Measurements from ENCODE around the gene PIEZO2.

PIEZO2 gene

DNA sequence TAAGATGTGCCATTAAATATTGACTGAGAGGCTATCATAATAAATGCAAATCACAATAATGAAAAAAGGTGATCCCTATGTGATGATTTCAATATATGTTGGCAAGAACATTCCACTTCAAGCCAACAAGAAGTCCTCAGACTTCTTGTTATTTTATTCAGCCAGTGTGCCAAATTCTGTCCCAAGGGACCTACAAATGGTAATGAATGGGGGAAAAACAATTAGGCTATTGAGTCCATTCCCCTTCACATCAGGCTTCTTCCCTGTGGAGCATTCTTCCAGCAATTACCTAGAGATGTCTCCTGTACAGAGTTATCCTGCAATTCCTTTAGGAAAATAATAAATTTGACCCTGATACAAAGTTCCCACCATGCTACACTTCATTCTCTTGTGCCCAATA lies 144.4 kb downstream of the PIEZO2 start:
- no peaks in the 10 kb centered on the region for H3K36me3 ChIP-seq (replicated peaks)
- H3K9me3 ChIP-seq: no peaks in the 10 kb centered on the region; the same call in 1 of the 2 replicates
- no peak for DNase-seq (ENCODE audit: low spot score in 2 of 2)
- no peak overlapping the region for H3K4me3 ChIP-seq
- H3K27me3 ChIP-seq (ENCODE audit: low read depth): no peaks in the 10 kb centered on the region
- in situ Hi-C loops (cut with MboI; ENCODE audit: low sequenced_read_pairs): no loop called here
- H3K4me1 ChIP-seq: no peaks in the 10 kb centered on the region

DNA sequence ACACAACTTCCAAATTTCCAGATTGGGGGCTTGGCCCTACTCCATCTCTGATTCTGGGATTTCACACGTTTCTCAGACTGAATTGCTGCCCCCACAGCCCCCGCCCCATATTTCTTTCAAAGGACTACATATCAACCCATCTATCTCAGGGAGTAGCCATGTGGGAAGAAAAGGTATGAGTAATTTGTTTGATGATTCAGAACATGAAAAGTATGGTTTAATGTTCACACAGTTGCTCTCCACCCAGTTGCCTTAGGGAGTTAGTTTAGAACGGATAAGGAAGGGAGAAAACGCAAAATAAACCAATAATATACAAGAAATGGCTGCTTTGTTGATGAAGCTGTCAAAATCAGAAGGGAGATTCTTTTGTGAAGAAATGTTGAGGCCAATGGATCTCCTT lies 145.1 kb downstream of the PIEZO2 start:
- H3K4me1 ChIP-seq: no peaks in the 10 kb centered on the region
- H3K27me3 ChIP-seq (ENCODE audit: low read depth): no peaks in the 10 kb centered on the region
- H3K36me3 ChIP-seq (replicated peaks): no peaks in the 10 kb centered on the region
- in situ Hi-C loops (cut with MboI; ENCODE audit: low sequenced_read_pairs): no loop called here
- no peak overlapping the region for H3K4me3 ChIP-seq
- DNase-seq (ENCODE audit: low spot score in 2 of 2): no peak
- no peaks in the 10 kb centered on the region; the same call in 1 of the 2 replicates for H3K9me3 ChIP-seq

DNA sequence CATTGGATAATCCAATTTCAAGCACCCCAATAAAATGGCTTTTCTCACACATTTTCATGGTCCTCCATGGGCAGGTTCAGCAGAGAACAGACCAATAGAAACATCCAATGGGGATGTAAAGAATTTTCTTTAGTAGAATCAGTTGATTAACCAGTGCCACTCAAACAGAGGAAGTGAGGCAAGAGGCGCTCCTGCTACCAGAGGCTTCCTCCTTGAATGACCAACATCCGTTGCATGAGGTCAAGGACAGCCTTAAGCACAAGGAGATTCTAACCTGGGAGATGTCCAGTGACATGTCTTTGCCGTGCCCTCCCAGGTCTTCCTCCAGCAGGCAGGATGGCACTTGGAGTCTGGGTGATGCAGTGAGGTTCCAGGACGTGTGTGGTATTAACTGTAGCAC lies 146.6 kb downstream of the PIEZO2 start:
- H3K9me3 ChIP-seq: no peaks in the 10 kb centered on the region; the same call in 1 of the 2 replicates
- in situ Hi-C loops (cut with MboI; ENCODE audit: low sequenced_read_pairs): no loop called here
- no peaks in the 10 kb centered on the region for H3K27me3 ChIP-seq (ENCODE audit: low read depth)
- no peak for DNase-seq (ENCODE audit: low spot score in 2 of 2)
- H3K4me3 ChIP-seq: no peak overlapping the region
- no peaks in the 10 kb centered on the region for H3K36me3 ChIP-seq (replicated peaks)
- no peaks in the 10 kb centered on the region for H3K4me1 ChIP-seq

DNA sequence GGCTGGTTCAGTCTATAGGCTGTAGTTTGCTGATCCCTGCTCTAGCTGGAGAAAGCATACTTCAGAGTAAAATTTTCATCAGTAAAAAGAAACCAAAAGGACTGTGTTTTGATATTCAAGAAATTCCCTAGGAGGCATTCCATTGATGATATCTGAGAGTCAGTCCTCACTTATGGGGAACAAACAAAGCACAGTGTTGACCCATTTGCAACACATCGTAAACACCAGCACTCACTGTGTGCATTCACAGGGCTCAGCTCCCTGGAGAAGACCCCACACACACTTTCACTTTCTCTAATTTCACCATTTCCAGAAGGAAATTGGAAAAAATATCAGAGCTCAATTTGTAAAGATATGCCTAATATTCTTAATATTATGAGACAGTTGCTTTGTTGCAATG lies 147.1 kb downstream of the PIEZO2 start:
- in situ Hi-C loops (cut with MboI; ENCODE audit: low sequenced_read_pairs): no loop called here
- no peak overlapping the region for H3K4me3 ChIP-seq
- H3K9me3 ChIP-seq: peaks cover 2% of the 10 kb centered on the region; the same call in 1 of the 2 replicates
- no peak for DNase-seq (ENCODE audit: low spot score in 2 of 2)
- H3K36me3 ChIP-seq (replicated peaks): no peaks in the 10 kb centered on the region
- no peaks in the 10 kb centered on the region for H3K4me1 ChIP-seq
- H3K27me3 ChIP-seq (ENCODE audit: low read depth): no peaks in the 10 kb centered on the region

DNA sequence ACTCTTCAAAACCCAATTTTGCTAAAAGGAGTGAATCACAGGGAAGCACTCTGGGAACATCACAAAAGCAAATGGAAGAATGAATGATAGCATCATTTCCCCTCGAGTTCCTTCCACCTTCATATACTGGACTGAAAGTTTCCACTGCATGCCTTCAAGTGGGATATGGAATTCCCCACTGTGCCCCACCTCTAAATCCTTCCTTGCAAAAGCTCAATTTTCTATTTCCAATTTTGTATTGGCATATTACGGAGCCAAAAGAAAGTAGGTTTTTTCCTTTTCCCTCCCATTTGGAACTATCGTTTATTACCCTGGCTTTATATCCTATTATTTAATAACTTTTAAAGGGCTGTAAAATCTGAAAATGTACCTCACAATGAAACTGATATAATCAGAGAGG lies 149.3 kb downstream of the PIEZO2 start:
- Histone ChIP-seq H3K36me3 (replicated peaks) (no peaks in the 10 kb centered on the region), H3K4me3 (no peak overlapping the region), H3K27me3 (ENCODE audit: low read depth) (no peaks in the 10 kb centered on the region), H3K9me3 (0 out of 2 replicates have a peak, but pooled peaks cover 2% of the 10 kb centered on the region), H3K4me1 (no peaks in the 10 kb centered on the region)
- in situ Hi-C loops (cut with MboI; ENCODE audit: low sequenced_read_pairs): no loop called here
- DNase-seq (ENCODE audit: low spot score in 2 of 2): no peak

DNA sequence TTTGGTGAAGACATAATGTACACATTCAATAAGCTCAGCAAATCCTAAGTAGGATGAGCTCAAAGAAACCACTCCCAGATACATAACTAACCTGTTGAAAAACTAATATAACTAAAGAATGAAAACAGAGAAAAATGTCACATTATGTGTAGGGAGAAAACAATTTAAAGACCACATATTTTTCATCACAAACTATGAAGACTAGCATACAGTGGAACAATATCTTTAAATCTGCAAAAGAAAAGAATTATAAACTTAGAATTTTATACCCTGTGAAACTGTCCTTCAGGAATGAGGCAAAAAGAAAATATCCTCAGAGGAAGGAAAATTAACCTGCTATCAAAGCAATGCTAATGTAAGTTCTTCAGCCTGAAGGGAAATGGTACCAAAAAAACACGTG lies 151.5 kb downstream of the PIEZO2 start:
- no peak for DNase-seq (ENCODE audit: low spot score in 2 of 2)
- in situ Hi-C loops (cut with MboI; ENCODE audit: low sequenced_read_pairs): no loop called here
- H3K27me3 ChIP-seq (ENCODE audit: low read depth): no peaks in the 10 kb centered on the region
- H3K4me1 ChIP-seq: no peaks in the 10 kb centered on the region
- H3K4me3 ChIP-seq: no peak overlapping the region
- 0 out of 2 replicates have a peak, but pooled peaks cover 2% of the 10 kb centered on the region for H3K9me3 ChIP-seq
- H3K36me3 ChIP-seq (replicated peaks): no peaks in the 10 kb centered on the region

DNA sequence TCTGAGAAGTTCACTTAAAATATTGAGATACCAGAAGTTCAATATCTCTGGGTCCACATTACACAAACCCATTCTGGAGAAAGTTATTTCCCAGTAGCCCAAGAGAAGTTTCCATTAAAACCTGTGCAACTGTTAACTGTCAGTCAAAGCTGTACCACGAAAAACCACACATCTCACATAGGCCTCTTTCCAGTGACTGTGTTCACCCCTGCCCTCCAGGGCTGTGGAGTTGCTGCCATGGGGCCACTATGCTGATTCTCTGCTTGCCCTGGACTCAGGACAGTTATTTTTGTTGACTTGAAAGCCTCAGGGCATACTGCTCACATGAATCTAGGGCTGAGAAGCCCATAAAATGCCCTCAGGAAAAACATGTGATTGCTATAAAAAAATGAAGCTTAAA lies 153.8 kb downstream of the PIEZO2 start:
- H3K4me3 ChIP-seq: no peak overlapping the region
- 0 out of 2 replicates have a peak, but pooled peaks cover 2% of the 10 kb centered on the region for H3K9me3 ChIP-seq
- in situ Hi-C loops (cut with MboI; ENCODE audit: low sequenced_read_pairs): no loop called here
- H3K36me3 ChIP-seq (replicated peaks): no peaks in the 10 kb centered on the region
- DNase-seq (ENCODE audit: low spot score in 2 of 2): no peak
- H3K27me3 ChIP-seq (ENCODE audit: low read depth): no peaks in the 10 kb centered on the region
- no peaks in the 10 kb centered on the region for H3K4me1 ChIP-seq

DNA sequence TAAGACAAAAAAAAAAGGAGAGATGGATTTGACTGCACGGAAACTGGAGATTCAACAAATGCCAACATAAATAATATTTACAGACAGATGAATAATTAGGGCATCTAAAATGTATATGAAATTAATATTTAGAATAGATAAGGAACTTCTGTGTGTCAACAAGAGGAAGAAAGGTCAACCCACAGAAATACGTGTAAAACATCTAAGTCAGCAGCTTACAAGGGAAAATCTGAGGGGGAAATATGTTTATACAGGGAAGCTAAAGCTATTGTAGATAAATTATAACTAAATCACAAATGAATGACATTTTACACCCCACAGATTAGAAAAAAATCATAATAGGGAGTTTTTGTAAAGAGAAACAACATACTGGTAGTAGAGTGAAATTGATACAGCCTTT lies 159.9 kb downstream of the PIEZO2 start:
- H3K36me3 ChIP-seq (replicated peaks): no peaks in the 10 kb centered on the region
- in situ Hi-C loops (cut with MboI; ENCODE audit: low sequenced_read_pairs): no loop called here
- no peak overlapping the region for H3K4me3 ChIP-seq
- H3K4me1 ChIP-seq: no peaks in the 10 kb centered on the region
- DNase-seq (ENCODE audit: low spot score in 2 of 2): no peak
- no peaks in the 10 kb centered on the region; the same call in 1 of the 2 replicates for H3K9me3 ChIP-seq
- no peaks in the 10 kb centered on the region for H3K27me3 ChIP-seq (ENCODE audit: low read depth)

DNA sequence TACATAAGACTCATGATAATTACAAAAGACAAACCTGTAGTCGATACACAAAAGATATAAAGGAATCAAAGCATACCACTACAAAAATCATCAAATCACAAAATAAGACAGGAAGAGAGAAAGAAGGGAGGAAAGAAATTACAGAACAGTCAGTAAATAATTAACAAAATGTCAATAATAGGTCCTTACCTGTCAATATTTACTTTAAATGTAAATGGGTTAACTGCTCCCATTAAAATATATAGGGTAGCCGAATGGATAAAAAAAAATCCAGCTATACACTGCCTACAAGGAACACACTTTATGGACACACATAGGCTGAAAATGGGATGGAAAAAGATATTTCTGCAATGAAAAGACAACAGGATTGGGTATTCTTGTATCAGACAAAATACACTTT lies 163.7 kb downstream of the PIEZO2 start:
- no peak for DNase-seq (ENCODE audit: low spot score in 2 of 2)
- no peaks in the 10 kb centered on the region for H3K4me1 ChIP-seq
- in situ Hi-C loops (cut with MboI; ENCODE audit: low sequenced_read_pairs): no loop called here
- H3K27me3 ChIP-seq (ENCODE audit: low read depth): no peaks in the 10 kb centered on the region
- no peak overlapping the region for H3K4me3 ChIP-seq
- no peaks in the 10 kb centered on the region; the same call in 1 of the 2 replicates for H3K9me3 ChIP-seq
- H3K36me3 ChIP-seq (replicated peaks): no peaks in the 10 kb centered on the region

DNA sequence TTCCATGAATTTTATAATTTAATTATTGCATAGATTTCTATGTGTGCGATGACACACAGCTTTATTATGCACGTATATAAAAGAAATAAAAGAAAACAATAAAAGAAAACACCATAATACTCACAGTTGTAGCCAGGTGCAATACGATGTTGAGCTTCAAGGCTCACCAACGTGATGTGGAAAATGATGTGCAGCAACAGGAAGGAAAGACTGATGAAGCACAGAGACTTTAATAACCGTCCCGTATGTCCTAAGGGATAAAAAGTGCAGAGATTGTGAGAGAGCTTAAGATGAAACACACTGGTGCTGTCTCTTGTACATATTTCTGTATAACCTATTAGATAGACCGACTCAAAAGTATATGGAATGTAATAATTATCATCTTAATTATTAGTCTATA lies 170.0 kb downstream of the PIEZO2 start:
- no peak for DNase-seq (ENCODE audit: low spot score in 2 of 2)
- no peaks in the 10 kb centered on the region; the same call in 1 of the 2 replicates for H3K9me3 ChIP-seq
- H3K27me3 ChIP-seq (ENCODE audit: low read depth): no peaks in the 10 kb centered on the region
- no peaks in the 10 kb centered on the region for H3K4me1 ChIP-seq
- in situ Hi-C loops (cut with MboI; ENCODE audit: low sequenced_read_pairs): no loop called here
- no peaks in the 10 kb centered on the region for H3K36me3 ChIP-seq (replicated peaks)
- H3K4me3 ChIP-seq: no peak overlapping the region

DNA sequence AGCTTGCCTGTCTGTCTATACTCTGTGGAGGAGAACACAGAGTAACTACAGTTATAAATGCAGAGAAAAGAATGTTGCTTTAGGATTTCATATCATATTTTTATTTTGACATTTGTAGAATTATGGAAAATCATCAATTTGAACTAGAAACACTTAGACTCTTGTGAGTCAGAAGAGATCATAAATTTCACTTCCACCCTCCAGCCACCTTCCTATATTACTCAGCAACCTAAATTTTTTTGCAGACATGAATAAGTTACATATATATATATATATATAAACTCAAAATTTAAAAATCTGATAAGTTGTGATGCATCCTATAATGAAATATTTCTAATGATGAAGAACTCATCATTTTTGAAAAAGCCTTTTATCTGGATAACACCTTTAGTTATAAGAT lies 172.3 kb downstream of the PIEZO2 start:
- Histone ChIP-seq H3K9me3 (no peaks in the 10 kb centered on the region), H3K27me3 (ENCODE audit: low read depth) (no peaks in the 10 kb centered on the region), H3K36me3 (replicated peaks) (no peaks in the 10 kb centered on the region), H3K4me3 (no peak overlapping the region), H3K4me1 (no peaks in the 10 kb centered on the region)
- DNase-seq (ENCODE audit: low spot score in 2 of 2): no peak
- in situ Hi-C loops (cut with MboI; ENCODE audit: low sequenced_read_pairs): no loop called here

DNA sequence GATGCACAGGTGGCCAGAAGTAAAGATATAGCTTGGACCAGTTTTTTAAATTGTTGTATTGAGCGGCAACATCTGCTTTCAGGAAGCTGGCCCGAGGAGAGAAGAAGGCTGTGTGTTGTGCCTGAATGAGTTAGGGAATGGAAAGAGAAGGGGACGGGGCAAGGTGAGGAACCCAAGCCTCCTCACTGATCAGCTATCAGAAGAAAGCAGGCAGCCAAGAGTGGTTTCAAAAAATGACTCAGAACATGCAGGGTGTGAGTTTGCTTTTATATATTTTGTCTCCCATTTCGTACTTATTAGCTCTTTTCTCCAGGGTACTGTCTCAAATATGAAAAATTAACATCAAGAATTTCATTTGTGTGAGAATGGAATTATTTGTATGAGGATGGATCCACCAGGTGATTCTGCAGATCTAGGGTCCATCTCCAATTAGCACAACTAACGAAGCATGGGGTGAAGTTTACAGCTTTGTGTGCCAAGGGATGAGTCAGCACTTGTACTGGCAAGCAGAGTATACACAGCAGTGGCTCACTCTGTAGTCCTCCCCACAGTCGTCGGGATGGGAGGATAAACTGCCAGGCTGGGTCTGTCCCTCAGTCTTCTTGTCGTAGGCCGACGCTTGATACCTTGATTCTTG lies 175.7 kb downstream of the PIEZO2 start:
- DNase-seq (ENCODE audit: low spot score in 2 of 2): no peak
- in situ Hi-C loops (cut with MboI; ENCODE audit: low sequenced_read_pairs): no loop called here
- no peaks in the 10 kb centered on the region for H3K27me3 ChIP-seq (ENCODE audit: low read depth)
- H3K4me1 ChIP-seq: no peaks in the 10 kb centered on the region
- H3K4me3 ChIP-seq: no peak overlapping the region
- no peaks in the 10 kb centered on the region for H3K36me3 ChIP-seq (replicated peaks)
- H3K9me3 ChIP-seq: no peaks in the 10 kb centered on the region

DNA sequence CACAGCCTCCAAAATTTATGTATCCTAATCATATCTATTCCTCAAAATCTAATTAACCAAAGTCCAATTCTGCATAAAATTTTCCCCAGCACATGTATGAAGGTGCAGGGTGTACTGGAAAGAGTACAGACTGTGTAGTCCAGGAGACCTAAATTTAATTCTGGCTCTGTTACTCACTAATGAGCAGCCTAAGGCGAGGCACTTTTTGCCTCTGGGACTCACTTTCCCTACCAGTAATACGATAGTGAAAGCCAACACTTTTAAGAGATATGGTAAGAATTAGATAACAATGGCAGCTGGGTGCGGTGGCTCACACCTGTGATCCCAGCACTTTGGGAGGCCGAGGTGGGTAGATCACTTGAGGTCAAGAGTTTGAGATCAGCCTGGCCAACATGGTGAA lies 177.7 kb downstream of the PIEZO2 start:
- H3K4me3 ChIP-seq: no peak overlapping the region
- in situ Hi-C loops (cut with MboI; ENCODE audit: low sequenced_read_pairs): no loop called here
- no peak for DNase-seq (ENCODE audit: low spot score in 2 of 2)
- H3K27me3 ChIP-seq (ENCODE audit: low read depth): no peaks in the 10 kb centered on the region
- H3K4me1 ChIP-seq: no peaks in the 10 kb centered on the region
- H3K36me3 ChIP-seq (replicated peaks): no peaks in the 10 kb centered on the region
- peaks cover 3% of the 10 kb centered on the region; the same call in 1 of the 2 replicates for H3K9me3 ChIP-seq

DNA sequence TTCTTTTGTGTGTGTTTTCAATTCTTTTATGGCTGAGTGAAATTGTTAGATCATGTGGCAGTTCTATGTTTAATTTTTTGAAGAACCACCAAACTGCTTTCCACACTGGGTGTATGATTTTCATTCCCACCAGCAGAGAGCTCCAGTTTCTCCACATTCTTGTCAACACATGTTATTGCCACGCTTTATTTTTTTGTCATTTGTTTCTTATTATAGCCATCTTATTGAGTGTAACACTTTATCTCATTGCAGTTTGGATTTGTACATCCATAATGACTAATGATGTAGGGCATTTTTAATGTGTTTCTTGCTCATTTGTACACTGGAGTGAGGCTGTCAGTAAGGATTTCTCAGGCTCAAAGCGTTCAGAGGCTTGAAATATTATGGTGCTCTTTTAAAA lies 184.2 kb downstream of the PIEZO2 start:
- no peak for DNase-seq (ENCODE audit: low spot score in 2 of 2)
- in situ Hi-C loops (cut with MboI; ENCODE audit: low sequenced_read_pairs): no loop called here
- H3K9me3 ChIP-seq: peaks cover 3% of the 10 kb centered on the region; the same call in 1 of the 2 replicates
- no peaks in the 10 kb centered on the region for H3K36me3 ChIP-seq (replicated peaks)
- H3K4me3 ChIP-seq: no peak overlapping the region
- no peaks in the 10 kb centered on the region for H3K27me3 ChIP-seq (ENCODE audit: low read depth)
- H3K4me1 ChIP-seq: no peaks in the 10 kb centered on the region

DNA sequence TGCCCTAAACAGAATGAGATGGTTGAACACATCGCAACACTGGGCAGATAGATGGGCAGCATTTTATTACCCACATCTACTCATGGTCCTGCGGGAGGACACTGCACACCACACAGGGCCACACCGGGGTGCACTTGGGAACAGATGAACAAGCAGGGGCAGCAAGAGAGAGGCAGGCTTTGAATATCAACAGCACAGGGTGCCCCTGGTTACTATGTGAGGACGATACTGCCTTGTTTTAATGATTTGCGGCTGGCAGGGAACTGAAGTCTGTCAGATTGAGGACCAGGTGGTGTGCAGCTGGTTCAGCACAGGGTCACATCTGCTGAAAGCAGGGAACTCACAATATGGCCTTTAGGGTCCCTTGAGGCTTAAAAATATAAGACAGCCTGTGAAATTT lies 195.7 kb downstream of the PIEZO2 start:
- H3K36me3 ChIP-seq (replicated peaks): no peaks in the 10 kb centered on the region
- no peaks in the 10 kb centered on the region for H3K27me3 ChIP-seq (ENCODE audit: low read depth)
- H3K9me3 ChIP-seq: no peaks in the 10 kb centered on the region; the same call in 1 of the 2 replicates
- H3K4me3 ChIP-seq: no peak overlapping the region
- in situ Hi-C loops (cut with MboI; ENCODE audit: low sequenced_read_pairs): no loop called here
- no peaks in the 10 kb centered on the region for H3K4me1 ChIP-seq
- no peak for DNase-seq (ENCODE audit: low spot score in 2 of 2)
